Renal pelvis (tissue), 4 donors: ENCODE results near the gene PMEPA1. TPM values are rescaled to one million over a fixed set of nuclear protein-coding genes. Genes with fewer than 3 reads are reported as not detected.

ENCODE experiments used
- DNase-seq: peaks from one replicate; pipeline ENCODE4 v3.0.0-alpha.2; 2013
- polyA plus RNA-seq, 3 donors: library from polyadenylated mRNA; unstranded; fragments of 120-200 nt; gene quantifications; one replicate each; pipeline ENCODE4 v1.2.1, GENCODE V29; 2013; ENCODE audit not compliant: insufficient read length in 3 of 3

PMEPA1 gene
- polyA plus RNA-seq, 3 donors: 16.2 to 21.7 (median 18.0) TPM

DNA sequence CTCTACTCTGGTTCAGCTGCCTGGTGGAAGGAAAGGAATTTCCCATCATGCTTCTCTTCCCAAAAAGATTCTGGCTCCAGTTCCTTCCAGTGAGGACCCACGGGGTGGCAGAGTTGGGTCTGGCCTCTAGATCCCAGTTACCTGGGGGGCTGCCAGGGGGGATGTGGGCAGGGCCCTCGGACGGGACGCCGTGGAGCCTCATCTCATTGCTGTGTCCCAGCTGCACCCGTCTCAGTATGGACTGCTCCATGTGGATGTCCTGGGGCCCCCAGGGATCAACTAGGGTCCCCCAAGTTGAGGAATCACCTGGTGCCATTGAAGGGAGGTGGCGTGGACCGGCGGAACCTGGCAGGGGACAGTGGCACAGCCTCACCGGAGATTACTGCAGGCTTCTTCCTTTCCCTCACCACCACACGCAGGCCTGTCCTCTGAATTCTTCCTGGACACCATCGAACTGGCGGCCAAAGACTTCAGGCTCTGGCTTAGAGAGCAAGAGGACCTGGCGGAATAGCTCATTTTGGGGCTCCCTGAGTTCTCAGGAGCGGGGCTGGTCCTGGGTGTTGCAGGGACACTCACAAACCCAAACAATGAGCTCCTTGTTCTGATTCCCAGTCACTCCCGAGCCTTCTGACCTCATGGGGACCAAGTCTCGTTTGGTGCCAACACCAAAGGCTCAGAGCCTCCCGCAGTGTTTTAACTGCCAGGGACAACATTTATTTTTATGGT lies 98.1 kb downstream of the PMEPA1 start:
- no peak for DNase-seq

DNA sequence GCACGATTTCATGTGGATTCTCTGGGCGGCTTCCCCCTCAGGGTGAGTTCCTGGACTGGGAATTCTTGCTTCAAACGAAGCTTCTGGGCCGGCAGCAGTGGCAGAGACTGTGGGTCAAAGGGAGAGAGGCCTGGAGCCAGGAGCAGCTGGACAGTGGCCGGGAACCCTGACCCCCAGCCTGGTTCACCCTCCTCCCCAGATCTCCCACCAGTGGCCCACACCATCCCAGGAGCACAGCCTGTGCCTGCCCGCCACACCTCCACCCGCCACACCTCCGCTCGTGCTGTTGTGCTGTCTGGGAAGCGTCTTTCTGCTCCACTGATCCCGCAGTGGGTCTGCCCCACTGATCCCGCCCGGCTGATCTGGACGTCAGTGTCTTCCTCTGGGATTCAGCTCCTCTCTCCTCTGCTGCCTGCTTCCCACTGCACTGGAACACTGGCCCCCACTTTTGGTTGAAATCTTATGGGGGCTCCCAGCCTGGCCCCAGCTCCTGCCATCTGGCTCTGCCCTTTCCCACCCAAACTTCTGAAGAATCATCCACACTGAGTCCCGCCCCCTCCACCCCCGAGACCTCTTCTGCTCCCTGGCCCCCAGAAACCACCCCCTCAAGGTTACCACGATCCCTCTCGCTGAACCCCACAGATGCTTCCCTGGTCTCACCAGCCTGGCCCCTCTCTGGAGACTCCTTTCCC lies 99.4 kb downstream of the PMEPA1 start:
- no peak for DNase-seq

DNA sequence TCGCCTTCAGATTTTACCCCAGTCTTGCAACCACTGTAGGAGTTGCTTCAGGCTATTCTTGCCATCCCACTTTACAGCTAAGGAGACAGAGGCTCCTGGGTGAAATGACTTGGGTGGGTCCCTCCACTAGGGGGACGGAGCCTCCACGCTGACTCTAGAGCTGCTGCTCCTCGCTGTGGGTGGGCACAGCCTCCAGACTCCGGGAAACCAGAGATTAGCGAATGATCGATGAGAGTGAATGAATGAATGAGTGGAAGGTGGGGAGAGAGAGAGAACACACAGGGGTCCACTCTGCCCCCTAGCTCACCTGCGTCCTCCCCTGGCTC lies 100.0 kb downstream of the PMEPA1 start:
- DNase-seq: no peak

DNA sequence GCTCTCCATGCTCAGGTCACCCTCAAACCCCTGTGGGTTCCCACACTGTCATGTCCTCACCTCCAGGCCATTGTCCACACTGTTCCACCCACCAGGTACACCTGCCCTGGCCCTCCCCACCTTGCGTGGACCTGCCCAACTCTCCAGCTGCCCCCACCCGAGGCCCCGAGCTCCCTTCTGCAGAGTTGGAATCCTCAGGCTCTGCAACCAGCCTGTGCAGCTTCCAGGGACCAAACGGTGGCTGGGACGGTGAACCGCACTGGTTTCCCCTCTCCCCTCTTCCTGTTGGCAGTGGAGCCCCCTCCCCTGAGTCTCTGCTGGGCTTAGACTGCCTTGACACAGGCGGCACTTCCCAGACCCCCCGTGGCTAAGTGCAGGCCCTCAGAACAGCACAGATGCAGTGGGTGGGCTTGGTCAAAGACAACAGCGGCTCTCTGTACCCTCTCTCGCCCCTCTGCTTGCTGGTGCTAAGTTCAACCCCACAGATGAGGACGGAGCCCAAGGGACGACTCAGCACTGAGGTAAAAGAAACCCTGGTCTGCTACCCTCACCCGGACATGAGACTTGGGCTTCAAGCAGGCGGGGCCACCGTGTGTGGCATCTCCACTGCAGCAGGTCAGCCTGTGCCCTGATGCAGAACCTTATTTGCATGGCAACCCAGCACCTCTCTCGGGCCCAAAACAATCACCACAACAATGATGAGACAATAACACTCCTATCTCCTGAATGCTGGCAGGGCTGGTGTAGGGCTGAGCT lies 100.6 kb downstream of the PMEPA1 start:
- DNase-seq: no peak

DNA sequence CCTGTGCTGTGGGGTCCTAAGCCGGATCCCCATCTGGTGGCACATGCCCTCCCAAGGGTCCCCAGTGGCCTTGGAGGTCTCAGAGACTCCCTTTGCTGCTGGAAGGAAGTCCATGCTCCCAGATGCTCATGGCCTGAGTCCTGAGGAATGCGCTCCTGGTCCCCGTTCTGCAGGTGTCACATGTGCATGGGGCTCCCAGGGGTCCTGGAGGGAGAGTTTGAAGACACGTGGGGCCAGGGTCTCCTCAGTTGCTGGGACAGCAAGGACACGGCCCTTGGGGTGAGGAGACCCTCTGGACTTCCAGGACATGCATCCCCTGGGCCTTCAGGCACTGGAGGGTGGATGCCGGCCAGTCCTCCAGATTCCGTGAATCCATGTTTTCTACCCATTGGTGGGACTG lies 101.3 kb downstream of the PMEPA1 start:
- no peak for DNase-seq

DNA sequence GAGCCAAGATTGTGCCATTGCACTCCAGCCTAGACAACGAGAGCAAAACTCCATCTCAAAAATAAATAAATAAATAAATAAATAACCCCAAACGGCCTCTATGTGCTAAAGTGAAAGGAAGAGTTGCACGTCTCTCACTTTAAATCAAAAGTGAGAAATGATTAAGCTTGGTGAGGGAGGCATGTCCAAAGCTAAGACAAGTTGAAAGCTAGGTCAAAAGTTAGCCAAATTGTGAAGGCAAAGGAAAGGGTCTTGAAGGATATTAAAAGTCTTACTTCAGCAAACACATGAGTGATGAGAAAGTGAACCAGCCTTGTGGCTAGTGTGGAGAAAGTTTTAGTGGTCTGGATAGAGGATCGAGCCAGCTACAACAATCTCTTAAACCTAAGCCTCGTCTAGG lies 103.9 kb downstream of the PMEPA1 start:
- DNase-seq: no peak

DNA sequence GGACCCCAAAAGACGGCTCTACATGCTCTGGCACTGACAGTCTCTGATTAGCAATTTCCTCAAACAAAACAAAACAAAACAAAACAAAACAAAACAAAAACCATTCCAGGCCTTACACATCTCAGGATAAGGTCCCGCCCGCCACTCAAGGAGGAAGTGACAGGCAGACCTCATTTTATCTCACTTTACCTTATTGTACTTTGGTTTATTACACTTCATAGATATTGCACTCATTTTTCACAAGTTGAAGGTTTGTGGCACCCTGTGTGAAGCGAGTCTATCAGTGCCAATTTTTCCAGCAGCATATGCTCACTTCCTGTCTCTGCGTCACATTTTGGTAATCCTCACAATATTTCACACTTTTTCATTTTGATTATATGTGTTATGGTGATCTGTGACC lies 104.8 kb downstream of the PMEPA1 start:
- DNase-seq: no peak

DNA sequence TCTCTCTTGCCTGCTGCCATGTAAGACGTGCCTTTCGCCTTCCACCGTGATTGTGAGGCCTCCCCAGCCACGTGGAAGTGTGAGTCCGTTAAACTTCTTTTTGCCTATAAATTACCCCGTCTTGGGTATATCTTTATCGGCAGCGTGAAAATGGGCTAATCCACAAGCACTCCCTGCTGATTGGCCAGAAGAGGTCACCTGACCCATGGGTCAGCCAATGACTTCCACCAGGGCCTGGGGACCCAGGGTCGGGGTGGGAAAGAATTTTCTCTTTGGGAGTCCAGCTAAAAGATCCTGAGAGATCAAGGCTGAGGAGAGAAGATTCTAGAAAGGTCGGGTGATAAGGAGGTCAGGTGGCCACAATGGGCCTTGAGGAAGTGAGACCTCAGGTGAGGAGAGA lies 106.7 kb downstream of the PMEPA1 start:
- no peak for DNase-seq

DNA sequence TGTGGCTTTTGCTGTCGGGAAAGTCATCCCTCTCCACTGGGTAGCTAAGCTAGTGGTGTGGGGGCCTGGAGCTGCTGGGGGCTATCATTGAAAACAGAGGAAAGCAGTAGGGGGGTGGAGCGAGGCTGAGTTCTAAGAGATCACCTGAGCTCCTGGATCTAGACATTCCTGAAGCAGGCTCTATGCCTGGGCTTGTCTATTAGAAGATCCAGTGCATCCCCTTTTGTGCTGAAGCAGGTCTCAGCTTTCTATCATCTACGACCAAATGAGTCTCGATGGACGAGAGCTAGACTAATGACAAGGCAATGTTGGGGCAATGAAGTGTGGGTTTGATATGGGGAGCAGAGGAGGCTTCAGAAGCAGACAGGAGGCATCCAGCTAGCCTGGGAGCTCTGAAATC lies 108.1 kb downstream of the PMEPA1 start:
- DNase-seq: no peak

DNA sequence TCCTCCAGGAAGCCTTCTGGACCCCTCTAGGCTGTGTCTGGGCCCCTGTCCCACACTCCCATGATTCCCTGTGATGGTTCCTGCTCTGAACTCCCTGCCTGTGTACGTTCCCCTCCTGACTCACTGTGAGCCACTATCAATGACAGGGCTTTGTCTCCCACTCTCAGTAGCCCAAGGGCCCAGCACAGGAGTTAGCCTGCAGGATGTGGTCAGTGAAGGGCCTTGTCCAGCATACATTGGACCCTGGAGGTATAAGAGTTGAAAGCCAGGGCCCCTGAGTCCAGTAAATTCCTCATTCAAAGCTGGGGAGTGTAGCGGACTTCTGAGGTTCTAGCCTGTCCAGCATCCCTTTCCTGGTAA lies 108.6 kb downstream of the PMEPA1 start:
- DNase-seq: no peak

DNA sequence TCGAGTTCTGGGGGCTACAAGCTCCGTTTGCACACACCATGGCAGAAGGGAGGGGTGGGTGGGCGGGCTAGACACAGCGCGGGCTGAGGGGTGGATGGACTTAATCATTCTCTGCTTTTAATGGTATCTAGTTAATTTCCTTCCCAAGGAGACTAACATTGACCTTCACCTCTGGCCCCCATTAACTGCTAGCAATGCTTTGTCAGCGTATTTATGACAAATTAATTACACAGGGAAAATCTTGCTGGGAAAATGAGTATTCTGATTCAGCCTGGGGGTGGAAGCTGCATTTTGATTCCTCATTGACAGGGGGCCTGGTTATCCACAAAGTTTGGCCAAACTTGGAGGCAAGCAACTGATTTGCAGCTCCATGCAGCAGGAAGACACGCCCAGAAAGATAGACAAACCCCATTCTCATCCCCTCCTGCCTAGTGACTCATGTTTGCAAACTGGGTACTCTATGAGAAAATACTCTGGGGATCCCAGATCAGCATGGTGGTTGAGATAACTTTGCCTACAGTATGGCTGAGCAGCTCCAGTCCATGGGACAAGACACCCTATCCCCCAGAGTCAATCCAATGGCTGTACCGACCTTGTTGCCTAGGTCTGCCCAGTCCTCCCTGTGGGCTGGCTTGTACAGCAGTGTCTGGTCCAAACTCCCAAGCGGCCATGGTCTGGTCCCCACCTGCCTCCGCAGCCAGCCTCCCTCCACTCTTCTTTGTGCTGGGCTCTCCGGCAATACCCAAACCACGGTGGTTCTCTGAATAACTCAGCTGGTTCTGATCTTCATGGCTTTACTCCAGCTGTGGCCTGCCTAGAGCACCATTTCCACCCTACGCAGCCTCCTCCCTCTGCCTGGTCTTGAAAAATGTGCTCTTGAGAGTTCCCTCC lies 109.2 kb downstream of the PMEPA1 start:
- no peak for DNase-seq

DNA sequence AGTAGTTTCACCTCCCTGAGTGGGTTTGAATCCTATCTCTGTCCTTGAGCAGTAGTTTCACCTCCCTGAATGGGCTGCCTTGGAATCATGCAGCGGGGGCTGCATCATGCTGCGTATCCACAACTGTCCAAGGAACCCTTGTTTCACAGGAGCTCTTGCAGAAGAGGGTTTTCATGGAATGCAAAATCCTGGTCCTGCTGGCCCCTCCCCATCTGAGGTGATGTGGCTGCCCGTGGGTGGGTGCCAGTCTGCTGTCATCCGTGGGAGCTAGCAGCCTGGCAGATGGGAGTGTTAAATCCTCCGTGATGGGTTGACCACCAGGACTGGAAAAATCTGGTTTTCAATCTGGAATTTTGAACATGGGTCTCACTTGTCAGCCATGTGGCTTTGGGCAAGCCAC lies 111.3 kb downstream of the PMEPA1 start:
- DNase-seq: no peak

Other genes starting within 250 kb of the PMEPA1 start
- 1 to 10 TPM; 1.2 to 2.5 (median 2.2) TPM for gene CTCFL, start 184.9 kb downstream of the PMEPA1 start, polyA plus RNA-seq
- gene PCK1, start 148.9 kb downstream of the PMEPA1 start, polyA plus RNA-seq: 10 to 100 TPM in 2 of 3 donors, 1 to 10 TPM in 1; 6.3 to 16.9 (median 16.6) TPM
- gene ZBP1, start 89.6 kb downstream of the PMEPA1 start, polyA plus RNA-seq: under 1 TPM in 2 of 3 donors, not detected in 1; 0.08 to 0.11 TPM